ENCODE results near the gene ENOX1. TPM values are rescaled to one million over a fixed set of nuclear protein-coding genes. Genes with fewer than 3 reads are reported as not detected.

Gene ENOX1
- total RNA-seq, 2 donors from 2014 or later: 0.33 TPM; not detected in 1

GRCh38 chr13:43482026-43482425 is 304.7 kb downstream of the ENOX1 start:
- no peak overlapping the region for H3K9ac ChIP-seq (ENCODE audit: extremely low read depth, low read length, poor library complexity, severe bottlenecking)
- Mint-ChIP-seq H3K27ac (no peak overlapping the region), H3K27me3 (ENCODE audit: insufficient read depth) (no peaks in the 10 kb centered on the region), H3K4me1 (no peaks in the 10 kb centered on the region), H3K36me3 (ENCODE audit: low read depth) (no peaks in the 10 kb centered on the region), H3K9me3 (no peaks in the 10 kb centered on the region), H3K4me3 (no peak overlapping the region)
- no peak overlapping the region for H3K4me3 ChIP-seq (ENCODE audit: low read length)
- no peaks in the 10 kb centered on the region for H3K9me3 ChIP-seq (ENCODE audit: control insufficient read depth, low read length)
- no peaks in the 10 kb centered on the region for H3K36me3 ChIP-seq (ENCODE audit: control insufficient read depth, insufficient read depth, low read length)
- H3K4me1 ChIP-seq (ENCODE audit: control insufficient read depth, insufficient read depth, low read length): no peaks in the 10 kb centered on the region
- TF ChIP-seq CTCF (conservative IDR thresholded peaks at IDR 0.05): no peak
- H3K27me3 ChIP-seq (ENCODE audit: control insufficient read depth, insufficient read depth, low read length, poor library complexity, severe bottlenecking): no peaks in the 10 kb centered on the region
- H3K27ac ChIP-seq (ENCODE audit: low read depth, low read length): no peak overlapping the region
- 89 to 98% methylated on average over 1 to 2 of the region's 2 CpGs for WGBS, 2 experiments (ENCODE audit: insufficient coverage in 1 of 2, insufficient read length in 1 of 2)
- no peak for DNase-seq

- Histone ChIP-seq H3K27ac (ENCODE audit: low read depth, low read length) (no peak overlapping the region), H3K9me3 (ENCODE audit: control insufficient read depth, low read length) (no peaks in the 10 kb centered on the region), H3K4me1 (ENCODE audit: control insufficient read depth, insufficient read depth, low read length) (no peaks in the 10 kb centered on the region), H3K4me3 (ENCODE audit: low read length) (no peak overlapping the region), H3K27me3 (ENCODE audit: control insufficient read depth, insufficient read depth, low read length, poor library complexity, severe bottlenecking) (no peaks in the 10 kb centered on the region), H3K9ac (ENCODE audit: extremely low read depth, low read length, poor library complexity, severe bottlenecking) (no peak overlapping the region), H3K36me3 (ENCODE audit: control insufficient read depth, insufficient read depth, low read length) (no peaks in the 10 kb centered on the region)
- Mint-ChIP-seq H3K9me3 (no peaks in the 10 kb centered on the region), H3K4me3 (no peak overlapping the region), H3K4me1 (no peaks in the 10 kb centered on the region), H3K27me3 (ENCODE audit: insufficient read depth) (no peaks in the 10 kb centered on the region), H3K36me3 (ENCODE audit: low read depth) (no peaks in the 10 kb centered on the region), H3K27ac (no peak overlapping the region)
- no peak for TF ChIP-seq CTCF (conservative IDR thresholded peaks at IDR 0.05)
- DNase-seq: no peak
- 77 to 92% methylated on average over 3 to 4 of the region's 4 CpGs for WGBS, 2 experiments (ENCODE audit: insufficient coverage in 1 of 2, insufficient read length in 1 of 2)
Measured at GRCh38 chr13:43478902-43479301, 307.9 kb downstream of the ENOX1 start.

- no peaks in the 10 kb centered on the region for H3K36me3 Mint-ChIP-seq (ENCODE audit: low read depth)
- no peak overlapping the region for H3K4me3 Mint-ChIP-seq
- Histone ChIP-seq H3K27me3 (ENCODE audit: control insufficient read depth, insufficient read depth, low read length, poor library complexity, severe bottlenecking) (no peaks in the 10 kb centered on the region), H3K36me3 (ENCODE audit: control insufficient read depth, insufficient read depth, low read length) (no peaks in the 10 kb centered on the region), H3K9ac (ENCODE audit: extremely low read depth, low read length, poor library complexity, severe bottlenecking) (no peak overlapping the region), H3K9me3 (ENCODE audit: control insufficient read depth, low read length) (no peaks in the 10 kb centered on the region), H3K4me1 (ENCODE audit: control insufficient read depth, insufficient read depth, low read length) (peaks cover 3% of the 10 kb centered on the region), H3K4me3 (ENCODE audit: low read length) (no peak overlapping the region), H3K27ac (ENCODE audit: low read depth, low read length) (no peak overlapping the region)
- H3K4me1 Mint-ChIP-seq: peaks cover 5% of the 10 kb centered on the region
- H3K9me3 Mint-ChIP-seq: no peaks in the 10 kb centered on the region
- no peak for TF ChIP-seq CTCF (conservative IDR thresholded peaks at IDR 0.05)
- 58% methylated on average over 3 of the region's 4 CpGs; no CpG with 5 or more reads in 1 of the 2 experiments for WGBS, 2 experiments (ENCODE audit: insufficient coverage in 1 of 2, insufficient read length in 1 of 2)
- no peak overlapping the region for H3K27ac Mint-ChIP-seq
- no peaks in the 10 kb centered on the region for H3K27me3 Mint-ChIP-seq (ENCODE audit: insufficient read depth)
- no peak for DNase-seq
Measured at GRCh38 chr13:43478211-43478610, 308.6 kb downstream of the ENOX1 start.

Measured in endodermal cell (in vitro differentiated cells).